Choroid plexus epithelial cell (primary cell): Measurements from ENCODE around the gene POLE.

Experiments
- DNase-seq: peaks from one replicate; pipeline ENCODE4 v3.0.0-alpha.2; 2010; ENCODE audit warnings: low read depth
- H3K4me3 ChIP-seq: 2 replicates; pipeline ENCODE4 v1.5.1; 2011; ENCODE audit warnings: low read depth, mild to moderate bottlenecking, control low read depth, low read length, moderate library complexity
- TF ChIP-seq, protein P1 (sequence below): conservative IDR thresholded peaks from 2 replicates; pipeline ENCODE4 v1.5.1; 2011; ENCODE audit warnings: low read depth, mild to moderate bottlenecking, control low read depth, inconsistent platforms, low read length, moderate library complexity

POLE gene

DNA sequence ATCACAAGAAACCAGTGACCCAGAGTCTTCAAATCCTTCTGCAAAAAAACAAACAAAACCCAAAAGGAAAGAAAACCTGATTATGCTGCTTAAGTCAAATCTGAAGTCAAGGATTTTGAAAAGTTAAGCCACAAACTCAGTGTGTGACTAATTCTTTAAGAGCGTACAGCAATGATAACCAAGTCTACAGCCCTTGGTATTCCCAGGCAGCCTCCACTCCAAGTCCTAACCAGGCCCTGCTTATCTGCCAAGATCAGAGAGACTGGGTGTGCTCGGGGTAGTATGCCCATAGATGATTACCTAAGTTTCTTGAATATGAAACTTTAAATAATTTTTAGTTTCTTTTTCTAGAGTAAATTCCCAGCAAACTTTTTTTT, 36.6 kb upstream of the POLE start:
- TF ChIP-seq, protein P1, sequence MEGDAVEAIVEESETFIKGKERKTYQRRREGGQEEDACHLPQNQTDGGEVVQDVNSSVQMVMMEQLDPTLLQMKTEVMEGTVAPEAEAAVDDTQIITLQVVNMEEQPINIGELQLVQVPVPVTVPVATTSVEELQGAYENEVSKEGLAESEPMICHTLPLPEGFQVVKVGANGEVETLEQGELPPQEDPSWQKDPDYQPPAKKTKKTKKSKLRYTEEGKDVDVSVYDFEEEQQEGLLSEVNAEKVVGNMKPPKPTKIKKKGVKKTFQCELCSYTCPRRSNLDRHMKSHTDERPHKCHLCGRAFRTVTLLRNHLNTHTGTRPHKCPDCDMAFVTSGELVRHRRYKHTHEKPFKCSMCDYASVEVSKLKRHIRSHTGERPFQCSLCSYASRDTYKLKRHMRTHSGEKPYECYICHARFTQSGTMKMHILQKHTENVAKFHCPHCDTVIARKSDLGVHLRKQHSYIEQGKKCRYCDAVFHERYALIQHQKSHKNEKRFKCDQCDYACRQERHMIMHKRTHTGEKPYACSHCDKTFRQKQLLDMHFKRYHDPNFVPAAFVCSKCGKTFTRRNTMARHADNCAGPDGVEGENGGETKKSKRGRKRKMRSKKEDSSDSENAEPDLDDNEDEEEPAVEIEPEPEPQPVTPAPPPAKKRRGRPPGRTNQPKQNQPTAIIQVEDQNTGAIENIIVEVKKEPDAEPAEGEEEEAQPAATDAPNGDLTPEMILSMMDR, result no peak
- no peak overlapping the region for H3K4me3 ChIP-seq
- peak; percentile 50 for DNase-seq

DNA sequence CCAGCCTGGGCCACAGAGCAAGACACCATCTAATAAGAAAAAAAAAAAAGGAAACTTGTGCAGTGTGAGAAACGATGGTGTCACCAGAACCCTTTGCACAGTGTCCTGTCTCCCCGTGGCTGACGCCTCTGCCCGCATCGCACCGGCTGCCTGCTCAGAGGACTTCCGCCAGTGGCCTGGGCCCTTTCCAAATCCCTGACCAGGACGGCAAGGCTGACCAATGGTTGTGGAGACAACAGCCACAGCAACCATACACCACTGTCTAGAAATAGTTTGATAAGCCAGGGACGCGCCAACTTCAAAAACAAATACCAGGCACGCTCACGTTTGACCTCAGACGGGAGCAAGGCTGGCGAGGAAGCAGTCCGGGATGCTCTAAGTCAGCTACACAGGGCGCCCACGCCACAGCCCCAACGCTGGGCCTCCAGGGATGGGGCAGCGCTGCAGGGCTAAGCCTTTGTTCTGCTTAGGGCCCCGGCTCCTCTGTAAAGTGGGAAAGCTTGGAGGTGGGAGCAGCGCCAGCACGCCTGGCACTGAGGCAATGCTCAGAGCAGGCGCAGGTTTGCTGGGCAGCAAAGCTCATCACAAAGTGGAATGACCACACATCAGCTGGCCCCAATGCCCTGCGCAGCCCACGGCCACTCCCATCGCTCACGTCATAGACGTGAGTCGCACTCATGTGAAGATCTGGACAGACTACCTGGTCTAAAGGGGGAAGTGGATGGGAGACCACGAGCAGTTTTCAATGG, 36.0 kb upstream of the POLE start:
- peak; percentile 16 for DNase-seq
- TF ChIP-seq, protein P1, result no peak
- H3K4me3 ChIP-seq, result no peak overlapping the region

DNA sequence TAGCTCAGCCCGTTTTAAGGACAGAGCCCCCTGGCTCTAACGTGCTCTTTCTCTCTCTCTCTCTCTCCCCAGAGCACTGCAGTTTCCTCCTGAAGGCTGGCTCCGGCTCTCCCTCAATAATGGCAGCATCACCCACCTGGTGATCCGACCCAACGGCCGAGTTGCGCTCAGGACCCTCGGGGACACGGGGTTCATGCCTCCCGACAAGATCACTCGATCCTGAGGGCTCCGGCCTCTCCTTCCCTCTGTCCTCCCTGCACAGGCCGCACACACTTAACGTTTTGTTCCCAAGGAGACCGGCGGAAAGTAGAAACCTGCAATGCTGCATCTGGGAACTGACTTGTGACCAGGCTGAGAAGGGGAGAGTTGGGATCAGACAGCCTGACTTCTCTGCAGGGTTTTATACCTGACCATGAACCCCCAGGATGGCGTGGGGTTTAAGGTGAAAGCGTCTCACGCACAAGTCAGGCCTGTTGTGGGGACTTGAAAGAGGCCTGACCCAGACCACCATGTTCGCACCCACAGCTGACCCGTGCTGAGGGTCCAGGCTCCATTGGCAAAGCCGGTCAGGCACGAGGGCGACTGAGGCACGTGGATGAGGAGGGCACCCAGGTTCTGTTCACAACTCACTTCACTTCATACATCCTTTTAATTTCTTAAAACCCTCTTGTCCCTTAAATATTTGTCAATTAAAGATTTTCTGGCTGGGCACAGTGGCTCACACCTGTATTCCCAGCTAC, 33.6 kb upstream of the POLE start:
- TF ChIP-seq, protein P1, result no peak

DNA sequence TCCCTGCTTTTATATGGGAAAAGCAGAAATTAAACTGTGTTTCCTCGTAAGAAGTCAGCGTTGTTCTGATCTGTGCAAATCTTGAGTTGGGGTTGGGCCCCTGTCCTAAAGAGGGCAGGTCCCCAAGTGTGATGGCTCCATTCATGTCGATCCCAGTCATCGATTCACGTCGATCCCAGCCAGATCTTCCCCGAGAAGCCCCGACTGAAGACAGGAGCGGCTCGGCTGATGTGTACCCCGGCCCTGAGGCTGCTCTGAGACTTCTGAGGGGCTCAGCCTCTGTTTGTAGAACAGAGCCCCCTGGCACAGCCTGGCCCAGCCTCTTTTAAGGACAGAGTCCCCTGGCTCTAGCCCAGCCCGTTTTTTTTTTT, 32.8 kb upstream of the POLE start:
- TF ChIP-seq, protein P1, result no peak
- no peak overlapping the region for H3K4me3 ChIP-seq
- DNase-seq, result no peak

More for the DNA sequence above, 33.6 kb upstream of the POLE start:
- no peak for DNase-seq
- no peak overlapping the region for H3K4me3 ChIP-seq

DNA sequence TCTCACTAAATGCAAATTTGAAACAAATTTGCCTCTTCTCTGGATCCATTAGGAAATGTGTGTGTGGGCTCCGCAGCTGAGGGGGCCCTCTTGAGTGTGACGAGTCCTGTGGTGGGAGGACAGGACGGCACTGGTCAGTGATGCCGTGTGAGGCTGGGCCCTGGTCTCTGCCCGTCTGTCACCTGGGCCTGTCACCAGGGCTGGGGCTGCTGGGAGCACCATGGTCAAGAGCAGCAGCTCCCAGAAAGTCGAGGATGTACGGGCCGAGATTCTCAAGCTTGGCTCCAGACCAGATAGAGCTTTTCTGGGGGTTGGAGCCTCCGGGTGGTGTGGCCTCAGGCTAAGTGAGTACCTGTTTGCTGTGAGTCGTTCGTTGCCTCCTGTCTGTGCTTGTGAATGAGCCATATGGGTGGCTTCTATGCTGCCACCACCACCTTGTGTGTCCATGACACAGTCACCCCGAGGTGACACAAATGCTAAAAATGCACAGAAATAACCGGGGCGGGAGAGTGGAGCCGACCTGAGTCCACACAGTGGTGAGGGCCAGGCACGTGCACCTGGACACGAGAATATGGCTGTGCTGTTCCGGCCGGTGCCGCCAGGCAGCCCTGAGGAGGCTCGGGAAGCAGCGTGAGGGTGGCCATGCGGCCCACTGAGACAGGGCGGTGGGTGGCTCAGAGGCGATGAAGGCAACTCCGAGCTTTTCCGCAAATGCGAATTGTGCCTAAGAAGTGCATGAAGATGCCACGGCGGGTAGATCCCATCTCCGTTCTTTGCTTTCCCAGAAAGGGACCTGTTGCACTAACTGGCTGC, 32.2 kb upstream of the POLE start:
- no peak for DNase-seq
- no peak overlapping the region for H3K4me3 ChIP-seq
- TF ChIP-seq, protein P1, result no peak

DNA sequence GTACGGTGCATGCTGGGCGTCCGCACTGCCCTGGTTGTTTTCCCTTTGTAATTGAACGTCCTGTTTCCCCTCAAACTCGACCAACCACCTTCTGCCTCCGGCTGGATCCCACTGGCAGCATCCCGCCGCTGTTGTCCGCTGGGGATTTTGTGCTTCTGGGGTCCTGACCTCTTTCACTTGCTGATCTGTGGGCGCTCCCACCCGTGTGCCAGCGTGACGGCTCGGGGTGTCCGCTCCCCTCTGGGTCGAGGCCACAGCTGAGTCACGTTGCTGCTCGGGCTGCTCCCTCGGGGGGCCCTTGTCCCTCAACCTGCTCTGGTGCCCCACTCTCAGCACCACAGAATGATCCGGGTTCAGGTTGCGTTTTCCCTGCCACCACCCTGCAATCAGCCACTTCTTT, 31.5 kb upstream of the POLE start:
- no peak overlapping the region for H3K4me3 ChIP-seq
- TF ChIP-seq, protein P1, result no peak

More for the DNA sequence above, 31.5 kb upstream of the POLE start:
- no peak for DNase-seq
